ENCODE data around the gene ZNF563. TPM values are rescaled to one million over a fixed set of nuclear protein-coding genes. Genes with fewer than 3 reads are reported as not detected.

Gene ZNF563
- total and polyA plus RNA-seq, 2 experiments from 2014 or later, result 4.0 to 6.8 TPM

DNA sequence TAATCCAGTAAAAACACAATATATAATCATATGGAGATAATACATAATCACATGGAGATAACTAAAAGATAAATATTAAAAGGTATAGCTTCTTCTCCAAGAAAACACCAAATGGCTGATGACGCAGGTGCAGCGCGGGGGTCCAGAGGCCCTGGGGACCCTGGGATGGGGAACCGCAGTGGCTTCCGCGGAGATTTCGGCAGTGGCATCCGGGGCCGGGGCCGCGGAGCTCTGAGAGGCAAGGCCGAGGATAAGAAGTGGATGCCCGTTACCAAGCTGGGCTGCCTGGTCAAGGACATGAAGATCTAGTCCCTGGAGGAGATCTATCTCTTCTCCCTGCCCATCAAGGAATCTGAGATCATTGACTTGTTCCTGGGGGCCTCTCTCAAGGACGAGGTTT lies 49.2 kb downstream of the ZNF563 start:
- Histone ChIP-seq H3K4me2 (no peak overlapping the region), H3K27ac (no peak overlapping the region), H3K4me1 (ENCODE audit: insufficient read depth) (no peaks in the 10 kb centered on the region), H3K36me3 (replicated peaks; ENCODE audit: insufficient read depth, low read depth) (peaks cover 11% of the 10 kb centered on the region), H2AFZ (no peak overlapping the region), H3K27me3 (no peaks in the 10 kb centered on the region), H3K4me3 (no peak overlapping the region), H3K79me2 (peaks cover 100% of the 10 kb centered on the region), H3K9me3 (ENCODE audit: low read depth) (peaks cover 13% of the 10 kb centered on the region), H3K9me2 (replicated peaks; ENCODE audit: insufficient read depth) (no peaks in the 10 kb centered on the region), H4K20me1 (ENCODE audit: insufficient read depth, poor library complexity, severe bottlenecking) (peaks cover 3% of the 10 kb centered on the region)
- no peak for DNase-seq (ENCODE audit: low spot score)
- TF ChIP-seq, protein P1, sequence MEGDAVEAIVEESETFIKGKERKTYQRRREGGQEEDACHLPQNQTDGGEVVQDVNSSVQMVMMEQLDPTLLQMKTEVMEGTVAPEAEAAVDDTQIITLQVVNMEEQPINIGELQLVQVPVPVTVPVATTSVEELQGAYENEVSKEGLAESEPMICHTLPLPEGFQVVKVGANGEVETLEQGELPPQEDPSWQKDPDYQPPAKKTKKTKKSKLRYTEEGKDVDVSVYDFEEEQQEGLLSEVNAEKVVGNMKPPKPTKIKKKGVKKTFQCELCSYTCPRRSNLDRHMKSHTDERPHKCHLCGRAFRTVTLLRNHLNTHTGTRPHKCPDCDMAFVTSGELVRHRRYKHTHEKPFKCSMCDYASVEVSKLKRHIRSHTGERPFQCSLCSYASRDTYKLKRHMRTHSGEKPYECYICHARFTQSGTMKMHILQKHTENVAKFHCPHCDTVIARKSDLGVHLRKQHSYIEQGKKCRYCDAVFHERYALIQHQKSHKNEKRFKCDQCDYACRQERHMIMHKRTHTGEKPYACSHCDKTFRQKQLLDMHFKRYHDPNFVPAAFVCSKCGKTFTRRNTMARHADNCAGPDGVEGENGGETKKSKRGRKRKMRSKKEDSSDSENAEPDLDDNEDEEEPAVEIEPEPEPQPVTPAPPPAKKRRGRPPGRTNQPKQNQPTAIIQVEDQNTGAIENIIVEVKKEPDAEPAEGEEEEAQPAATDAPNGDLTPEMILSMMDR (IDR thresholded peaks at IDR 0.05; ENCODE audit: poor library complexity), result no peak
- TF ChIP-seq EZH2 (IDR thresholded peaks at IDR 0.05; ENCODE audit: borderline replicate concordance), result no peak
- TF ChIP-seq EZH2phosphoT487 (IDR thresholded peaks at IDR 0.05; ENCODE audit: low read depth, severe bottlenecking, unreplicated experiment), result no peak
- 97% methylated on average over 14 of the region's 14 CpGs for WGBS (ENCODE audit: low lambda C conversion rate, missing lambda C conversion rate)

GRCh38 chr19:12278713-12279112 lies 54.7 kb downstream of the ZNF563 start:
- DNase-seq (ENCODE audit: low spot score), result no peak
- no peak for TF ChIP-seq EZH2phosphoT487 (IDR thresholded peaks at IDR 0.05; ENCODE audit: low read depth, severe bottlenecking, unreplicated experiment)
- H3K9me3 ChIP-seq (ENCODE audit: low read depth), result peaks cover 62% of the 10 kb centered on the region
- 96% methylated on average over 2 of the region's 2 CpGs for WGBS (ENCODE audit: low lambda C conversion rate, missing lambda C conversion rate)
- no peak overlapping the region for H3K27ac ChIP-seq
- H3K36me3 ChIP-seq (replicated peaks; ENCODE audit: insufficient read depth, low read depth), result peaks cover 21% of the 10 kb centered on the region
- H3K79me2 ChIP-seq, result peaks cover 86% of the 10 kb centered on the region
- no peak overlapping the region for H3K4me2 ChIP-seq
- no peak overlapping the region for H2AFZ ChIP-seq
- H3K4me1 ChIP-seq (ENCODE audit: insufficient read depth), result no peaks in the 10 kb centered on the region
- H3K27me3 ChIP-seq, result no peaks in the 10 kb centered on the region
- H3K9me2 ChIP-seq (replicated peaks; ENCODE audit: insufficient read depth), result no peaks in the 10 kb centered on the region
- no peak overlapping the region for H3K4me3 ChIP-seq
- no peaks in the 10 kb centered on the region for H4K20me1 ChIP-seq (ENCODE audit: insufficient read depth, poor library complexity, severe bottlenecking)

- WGBS (ENCODE audit: low lambda C conversion rate, missing lambda C conversion rate), result 97% methylated on average over 11 of the region's 11 CpGs
- no peak overlapping the region for H2AFZ ChIP-seq
- no peaks in the 10 kb centered on the region for H3K27me3 ChIP-seq
- no peaks in the 10 kb centered on the region for H3K9me2 ChIP-seq (replicated peaks; ENCODE audit: insufficient read depth)
- no peaks in the 10 kb centered on the region for H4K20me1 ChIP-seq (ENCODE audit: insufficient read depth, poor library complexity, severe bottlenecking)
- no peak overlapping the region for H3K27ac ChIP-seq
- TF ChIP-seq, protein P1 (IDR thresholded peaks at IDR 0.05; ENCODE audit: poor library complexity), result no peak
- TF ChIP-seq EZH2phosphoT487 (IDR thresholded peaks at IDR 0.05; ENCODE audit: low read depth, severe bottlenecking, unreplicated experiment) (no peak), EZH2 (IDR thresholded peaks at IDR 0.05; ENCODE audit: borderline replicate concordance) (no peak)
- no peaks in the 10 kb centered on the region for H3K4me1 ChIP-seq (ENCODE audit: insufficient read depth)
- H3K9me3 ChIP-seq (ENCODE audit: low read depth), result peaks cover 92% of the 10 kb centered on the region
- peaks cover 31% of the 10 kb centered on the region for H3K79me2 ChIP-seq
- peak overlapping the region; percentile 1 for H3K4me3 ChIP-seq
- DNase-seq (ENCODE audit: low spot score), result no peak
- no peak overlapping the region for H3K4me2 ChIP-seq
- peaks cover 21% of the 10 kb centered on the region for H3K36me3 ChIP-seq (replicated peaks; ENCODE audit: insufficient read depth, low read depth)
Observed at GRCh38 chr19:12272980-12273901, 60.2 kb downstream of the ZNF563 start.

DNA sequence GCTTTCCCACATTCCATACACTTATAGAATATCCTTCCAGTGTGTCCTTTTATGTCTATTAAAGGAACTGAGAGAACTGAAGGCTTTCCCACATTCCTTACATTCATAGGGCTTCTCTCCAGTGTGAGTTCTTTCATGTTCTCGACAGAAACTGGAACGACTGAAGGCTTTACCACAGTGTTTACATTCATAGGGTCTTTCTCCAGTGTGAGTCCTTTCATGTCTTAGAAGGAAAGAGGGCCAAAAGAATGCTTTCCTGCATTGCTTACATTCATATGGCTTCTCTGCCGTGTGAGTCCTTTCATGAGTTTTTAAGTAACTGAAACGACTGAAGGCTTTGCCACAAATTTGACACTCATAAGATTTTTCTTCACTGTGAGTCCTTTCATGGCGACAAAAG lies 61.0 kb downstream of the ZNF563 start:
- WGBS (ENCODE audit: low lambda C conversion rate, missing lambda C conversion rate), result 98% methylated on average over 5 of the region's 5 CpGs
- TF ChIP-seq EZH2phosphoT487 (IDR thresholded peaks at IDR 0.05; ENCODE audit: low read depth, severe bottlenecking, unreplicated experiment) (no peak), EZH2 (IDR thresholded peaks at IDR 0.05; ENCODE audit: borderline replicate concordance) (no peak)
- TF ChIP-seq, protein P1 (IDR thresholded peaks at IDR 0.05; ENCODE audit: poor library complexity), result no peak
- peaks cover 21% of the 10 kb centered on the region for H3K36me3 ChIP-seq (replicated peaks; ENCODE audit: insufficient read depth, low read depth)
- no peak overlapping the region for H3K27ac ChIP-seq
- H3K27me3 ChIP-seq, result no peaks in the 10 kb centered on the region
- peak overlapping the region; percentile 1 for H3K4me3 ChIP-seq
- no peaks in the 10 kb centered on the region for H3K9me2 ChIP-seq (replicated peaks; ENCODE audit: insufficient read depth)
- H2AFZ ChIP-seq, result no peak overlapping the region
- H3K4me1 ChIP-seq (ENCODE audit: insufficient read depth), result no peaks in the 10 kb centered on the region
- H3K4me2 ChIP-seq, result no peak overlapping the region
- no peaks in the 10 kb centered on the region for H4K20me1 ChIP-seq (ENCODE audit: insufficient read depth, poor library complexity, severe bottlenecking)
- H3K79me2 ChIP-seq, result peaks cover 23% of the 10 kb centered on the region
- no peak for DNase-seq (ENCODE audit: low spot score)
- H3K9me3 ChIP-seq (ENCODE audit: low read depth), result peaks cover 89% of the 10 kb centered on the region
